Measurements from ENCODE around the gene ARPC2. TPM values are rescaled to one million over a fixed set of nuclear protein-coding genes. Genes with fewer than 3 reads are reported as not detected.

The ARPC2 gene
- total and polyA plus RNA-seq, 2 donors: 206 to 256 TPM

DNA sequence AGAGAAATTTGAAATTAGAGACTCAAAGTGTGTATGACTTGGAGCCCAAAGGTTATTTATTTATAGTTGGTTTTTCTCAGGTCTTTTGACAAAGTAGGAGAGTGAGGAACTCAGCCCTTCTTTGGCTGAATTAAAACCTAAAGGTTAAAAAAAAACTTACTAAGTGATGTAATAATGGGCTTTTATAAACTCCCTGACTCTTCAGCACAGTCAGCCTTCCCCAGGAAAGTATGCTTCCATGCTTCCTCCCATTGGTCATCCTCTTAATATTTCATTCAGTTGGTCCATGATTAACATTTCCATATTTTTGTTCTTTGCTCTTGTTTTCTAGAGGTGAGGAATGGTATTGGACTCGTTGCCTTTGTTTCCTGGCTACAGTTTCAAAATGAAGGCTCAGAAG is 7.2 kb downstream of the ARPC2 start:
- Histone ChIP-seq H3K27ac (ENCODE audit: low read depth) (no peak overlapping the region), H3K4me1 (ENCODE audit: insufficient read depth) (no peaks in the 10 kb centered on the region), H3K4me3 (ENCODE audit: low read depth, low read length) (no peak overlapping the region), H3K36me3 (ENCODE audit: insufficient read depth) (peaks cover 5% of the 10 kb centered on the region)
- WGBS: 66% methylated on average over 1 of the region's 1 CpG
- no peak for DNase-seq (ENCODE audit: extremely low spot score)

DNA sequence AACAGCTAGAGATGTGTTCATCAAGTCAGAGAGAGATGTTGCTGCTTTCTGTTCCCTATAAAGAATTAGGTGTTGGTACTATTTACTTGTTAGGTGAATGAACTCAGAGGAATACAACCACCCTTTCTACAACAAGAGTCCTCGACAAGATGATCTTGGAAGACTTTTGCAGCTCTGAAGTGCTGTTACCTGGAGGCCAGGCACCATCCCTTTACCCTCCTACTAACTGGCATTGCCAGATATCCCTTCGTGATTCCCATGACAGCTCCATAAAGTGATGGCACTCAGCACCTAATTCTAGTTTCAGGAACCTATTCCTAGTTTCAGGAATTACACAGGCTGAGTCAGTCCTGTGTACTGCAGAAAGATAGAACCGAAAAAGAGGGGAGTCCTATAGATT is 9.9 kb downstream of the ARPC2 start:
- 83% methylated on average over 3 of the region's 3 CpGs for WGBS
- Histone ChIP-seq H3K36me3 (ENCODE audit: insufficient read depth) (peaks cover 11% of the 10 kb centered on the region), H3K4me1 (ENCODE audit: insufficient read depth) (peaks cover 3% of the 10 kb centered on the region), H3K4me3 (ENCODE audit: low read depth, low read length) (no peak overlapping the region), H3K27ac (ENCODE audit: low read depth) (no peak overlapping the region)
- DNase-seq (ENCODE audit: extremely low spot score): no peak

DNA sequence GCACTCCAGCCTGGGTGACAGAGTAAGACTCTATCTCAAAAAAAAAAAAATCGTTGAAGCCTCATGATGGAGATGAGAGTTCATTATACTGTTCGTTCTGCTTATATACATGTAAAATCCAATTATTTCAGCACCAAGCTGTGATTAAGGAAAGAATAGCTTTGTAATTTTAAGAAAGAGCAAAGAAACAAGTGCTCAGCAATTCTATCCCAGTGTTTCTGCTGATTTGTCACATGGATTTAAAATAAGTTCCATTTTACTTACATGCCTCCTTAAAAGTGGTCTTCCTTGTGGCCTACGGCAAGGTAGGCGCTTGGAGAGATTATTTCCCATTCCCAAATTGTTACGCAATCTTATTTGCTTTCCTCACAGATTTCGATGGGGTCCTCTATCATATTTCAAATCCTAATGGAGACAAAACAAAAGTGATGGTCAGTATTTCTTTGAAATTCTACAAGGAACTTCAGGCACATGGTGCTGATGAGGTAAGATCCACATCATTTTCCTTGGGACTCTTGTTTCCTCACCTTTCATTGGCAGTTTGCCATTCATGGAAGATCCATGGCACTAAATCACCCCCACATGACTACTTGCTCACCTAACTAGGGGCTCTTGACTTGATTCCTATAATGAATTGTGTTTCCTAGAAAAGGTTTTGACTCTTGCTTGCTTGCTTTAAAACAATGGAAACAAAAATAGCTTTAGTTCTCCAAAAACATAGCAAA is 11.5 kb downstream of the ARPC2 start:
- Histone ChIP-seq H3K4me1 (ENCODE audit: insufficient read depth) (peaks cover 3% of the 10 kb centered on the region), H3K4me3 (ENCODE audit: low read depth, low read length) (no peak overlapping the region), H3K27ac (ENCODE audit: low read depth) (no peak overlapping the region), H3K36me3 (ENCODE audit: insufficient read depth) (peaks cover 10% of the 10 kb centered on the region)
- WGBS: 88% methylated on average over 6 of the region's 6 CpGs
- DNase-seq (ENCODE audit: extremely low spot score): no peak

DNA sequence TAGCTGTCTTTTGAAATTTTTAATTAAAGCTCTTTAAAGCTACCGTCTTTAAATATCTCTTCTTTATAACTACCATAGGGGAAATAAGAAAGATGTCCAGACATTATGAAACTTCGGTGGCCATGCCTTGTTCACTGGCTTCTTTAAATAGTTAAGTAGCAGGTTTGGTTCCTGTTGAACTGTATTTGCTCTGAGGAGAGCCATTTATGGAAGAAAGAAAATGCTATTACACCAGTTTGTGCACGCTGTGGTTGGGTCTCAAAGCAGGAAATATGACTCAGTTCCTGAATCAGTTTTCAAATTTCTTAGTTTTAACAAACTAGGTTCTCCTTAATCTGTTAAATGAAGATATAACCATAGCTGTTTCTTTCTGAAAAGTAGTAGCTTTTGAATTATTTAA is 12.2 kb downstream of the ARPC2 start:
- no peak for DNase-seq (ENCODE audit: extremely low spot score)
- Histone ChIP-seq H3K36me3 (ENCODE audit: insufficient read depth) (peaks cover 10% of the 10 kb centered on the region), H3K4me3 (ENCODE audit: low read depth, low read length) (no peak overlapping the region), H3K27ac (ENCODE audit: low read depth) (no peak overlapping the region), H3K4me1 (ENCODE audit: insufficient read depth) (peaks cover 3% of the 10 kb centered on the region)
- 9% methylated on average over 3 of the region's 3 CpGs for WGBS

DNA sequence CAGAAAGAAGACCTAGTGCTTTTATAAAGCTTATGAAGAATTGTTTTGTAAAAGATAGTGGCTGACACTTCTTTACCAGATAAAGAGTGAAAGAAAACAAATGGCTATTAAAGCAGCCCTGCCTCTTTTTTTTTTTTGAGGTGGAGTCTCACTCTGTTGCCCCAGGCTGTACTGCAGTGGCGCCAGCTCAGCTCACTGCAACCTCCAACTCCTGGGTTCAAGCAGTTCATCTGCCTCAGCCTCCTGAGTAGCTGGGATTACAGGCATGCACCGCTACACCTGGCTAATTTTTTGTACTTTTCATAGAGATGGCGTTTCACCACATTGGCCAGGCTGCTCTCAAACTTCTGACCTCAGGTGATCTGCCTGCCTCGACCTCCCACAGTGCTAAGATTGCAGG is 12.9 kb downstream of the ARPC2 start:
- H3K4me3 ChIP-seq (ENCODE audit: low read depth, low read length): no peak overlapping the region
- no peak for DNase-seq (ENCODE audit: extremely low spot score)
- H3K36me3 ChIP-seq (ENCODE audit: insufficient read depth): peaks cover 10% of the 10 kb centered on the region
- 75% methylated on average over 4 of the region's 4 CpGs for WGBS
- H3K4me1 ChIP-seq (ENCODE audit: insufficient read depth): peaks cover 3% of the 10 kb centered on the region
- H3K27ac ChIP-seq (ENCODE audit: low read depth): peak overlapping the region; percentile 67

DNA sequence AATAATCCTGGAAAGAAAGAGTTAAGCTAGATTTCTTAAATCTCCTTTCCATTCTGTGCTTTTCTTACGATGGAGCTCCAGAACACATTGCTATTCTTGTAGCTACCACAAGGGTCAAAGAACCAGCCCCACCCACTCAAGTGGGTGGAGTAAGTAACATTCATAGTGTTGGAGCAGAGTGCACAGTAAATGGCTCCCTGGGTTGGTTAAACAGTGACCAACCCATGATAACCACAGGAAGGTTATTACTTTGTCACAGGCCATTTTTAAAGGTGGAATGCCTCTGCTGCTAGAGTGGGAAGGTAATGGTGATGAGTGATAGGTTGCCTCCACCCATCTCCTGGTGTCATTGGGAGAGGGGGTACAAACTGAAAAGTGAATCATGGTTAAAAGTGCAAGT is 13.9 kb downstream of the ARPC2 start:
- 5% methylated on average over 1 of the region's 1 CpG for WGBS
- H3K4me3 ChIP-seq (ENCODE audit: low read depth, low read length): no peak overlapping the region
- no peak overlapping the region for H3K27ac ChIP-seq (ENCODE audit: low read depth)
- H3K36me3 ChIP-seq (ENCODE audit: insufficient read depth): peaks cover 10% of the 10 kb centered on the region
- no peak for DNase-seq (ENCODE audit: extremely low spot score)
- H3K4me1 ChIP-seq (ENCODE audit: insufficient read depth): peaks cover 3% of the 10 kb centered on the region

DNA sequence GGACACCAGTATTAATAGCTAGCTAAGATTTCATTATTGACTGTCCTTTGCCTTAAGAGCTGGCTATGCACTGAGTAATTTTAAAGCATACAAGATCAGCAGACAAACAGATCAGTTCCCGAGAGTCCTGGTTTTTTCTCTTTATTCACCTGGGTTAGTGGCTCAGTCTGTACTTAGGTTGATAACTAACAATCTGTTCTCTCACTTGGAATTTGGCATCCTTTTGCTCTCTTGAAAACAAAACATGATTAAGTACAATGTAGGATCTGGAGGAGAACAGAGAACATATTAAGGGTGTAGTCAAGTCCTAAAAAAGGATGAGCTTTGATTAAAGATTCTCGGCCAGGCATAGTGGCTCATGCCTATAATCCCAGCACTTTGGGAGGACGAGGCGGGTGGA is 16.6 kb downstream of the ARPC2 start:
- no peak for DNase-seq (ENCODE audit: extremely low spot score)
- WGBS: 86% methylated on average over 4 of the region's 4 CpGs
- H3K36me3 ChIP-seq (ENCODE audit: insufficient read depth): peaks cover 18% of the 10 kb centered on the region

DNA sequence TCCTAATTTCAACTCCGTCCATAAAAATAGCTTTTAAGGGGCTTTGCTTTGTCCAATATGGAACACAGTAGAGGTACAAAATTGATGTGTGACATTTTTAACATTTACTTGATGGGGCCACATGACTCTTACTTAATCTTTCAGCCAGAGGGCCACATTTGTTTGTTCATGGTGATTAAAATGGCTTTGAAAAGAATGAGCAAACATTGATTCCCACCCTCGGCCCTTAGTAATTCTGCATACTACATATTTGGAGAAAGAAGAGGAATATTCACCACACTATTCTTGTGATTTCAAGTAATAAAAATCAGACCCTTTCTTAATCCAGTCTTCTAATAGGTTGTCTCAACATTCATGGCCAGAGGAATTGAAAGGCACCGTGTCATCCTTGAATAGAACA is 17.5 kb downstream of the ARPC2 start:
- no peak overlapping the region for H3K27ac ChIP-seq (ENCODE audit: low read depth)
- WGBS: 55% methylated on average over 3 of the region's 3 CpGs
- H3K36me3 ChIP-seq (ENCODE audit: insufficient read depth): peaks cover 18% of the 10 kb centered on the region
- DNase-seq (ENCODE audit: extremely low spot score): no peak
- peaks cover 3% of the 10 kb centered on the region for H3K4me1 ChIP-seq (ENCODE audit: insufficient read depth)
- H3K4me3 ChIP-seq (ENCODE audit: low read depth, low read length): no peak overlapping the region

More for the DNA sequence above, 16.6 kb downstream of the ARPC2 start:
- no peak overlapping the region for H3K27ac ChIP-seq (ENCODE audit: low read depth)
- no peak overlapping the region for H3K4me3 ChIP-seq (ENCODE audit: low read depth, low read length)
- H3K4me1 ChIP-seq (ENCODE audit: insufficient read depth): peaks cover 3% of the 10 kb centered on the region

DNA sequence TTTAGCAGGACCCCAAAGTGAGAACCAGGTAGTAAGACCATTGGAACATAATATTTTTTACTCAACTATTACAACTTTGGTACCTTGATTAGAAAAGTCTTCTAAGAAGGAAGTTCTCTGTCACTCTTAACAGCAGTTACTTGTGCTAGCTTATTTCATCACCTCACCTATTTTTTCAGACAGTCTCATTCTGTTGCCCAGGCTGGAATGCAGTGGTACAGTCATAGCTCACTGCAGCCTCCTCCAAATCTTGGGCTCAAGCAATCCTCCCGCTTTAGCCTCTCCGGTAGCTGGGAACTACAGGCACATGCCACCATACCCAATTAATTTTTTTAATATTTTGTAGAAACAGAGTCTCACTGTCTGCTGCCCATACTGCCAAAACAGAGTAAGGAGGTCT is 18.0 kb downstream of the ARPC2 start:
- Histone ChIP-seq H3K4me1 (ENCODE audit: insufficient read depth) (peaks cover 3% of the 10 kb centered on the region), H3K27ac (ENCODE audit: low read depth) (no peak overlapping the region), H3K36me3 (ENCODE audit: insufficient read depth) (peaks cover 17% of the 10 kb centered on the region), H3K4me3 (ENCODE audit: low read depth, low read length) (no peak overlapping the region)
- no peak for DNase-seq (ENCODE audit: extremely low spot score)
- WGBS: 98% methylated on average over 2 of the region's 2 CpGs

DNA sequence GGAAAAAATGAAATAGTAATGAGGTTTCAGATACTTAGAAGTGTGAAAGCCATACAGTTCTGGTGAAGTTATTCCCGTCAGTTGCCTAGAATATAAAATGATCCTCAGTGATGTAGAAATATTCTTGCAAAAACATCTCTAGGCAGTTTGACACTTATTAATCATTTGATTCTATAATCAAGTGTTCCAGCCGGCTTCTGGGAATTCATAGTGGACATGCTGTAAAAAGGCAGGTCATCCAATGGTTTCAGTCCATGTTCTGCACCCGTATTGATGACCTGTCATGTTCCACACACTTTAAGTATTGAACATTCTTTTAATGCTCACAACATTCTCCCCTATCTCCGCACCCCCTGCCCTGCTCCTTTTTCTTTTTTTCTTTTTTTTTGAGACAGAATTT is 19.8 kb downstream of the ARPC2 start:
- DNase-seq (ENCODE audit: extremely low spot score): no peak
- H3K36me3 ChIP-seq (ENCODE audit: insufficient read depth): peaks cover 18% of the 10 kb centered on the region
- WGBS: 91% methylated on average over 4 of the region's 4 CpGs
- no peaks in the 10 kb centered on the region for H3K4me1 ChIP-seq (ENCODE audit: insufficient read depth)
- no peak overlapping the region for H3K4me3 ChIP-seq (ENCODE audit: low read depth, low read length)
- no peak overlapping the region for H3K27ac ChIP-seq (ENCODE audit: low read depth)

DNA sequence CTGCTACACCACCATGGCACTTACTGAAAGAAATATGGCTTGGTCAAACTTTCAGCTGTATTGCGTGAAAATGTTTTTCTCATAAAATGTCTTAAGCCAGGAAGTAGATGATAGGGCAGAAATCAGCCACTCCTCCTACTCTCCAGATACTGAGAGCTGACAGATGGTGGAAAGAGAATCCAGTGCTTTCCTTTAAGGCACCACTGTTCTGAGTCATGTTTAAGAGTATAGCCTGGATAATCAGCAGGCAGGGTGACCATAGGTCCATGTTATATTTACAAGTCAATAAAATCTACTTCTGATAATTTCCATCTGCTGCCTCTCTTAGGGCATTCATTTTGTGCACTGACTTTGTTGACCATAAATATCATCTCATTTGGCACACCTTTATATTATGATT is 21.9 kb downstream of the ARPC2 start:
- Histone ChIP-seq H3K36me3 (ENCODE audit: insufficient read depth) (peaks cover 24% of the 10 kb centered on the region), H3K27ac (ENCODE audit: low read depth) (no peak overlapping the region), H3K4me1 (ENCODE audit: insufficient read depth) (no peaks in the 10 kb centered on the region), H3K4me3 (ENCODE audit: low read depth, low read length) (no peak overlapping the region)
- DNase-seq (ENCODE audit: extremely low spot score): no peak
- WGBS: 72% methylated on average over 1 of the region's 1 CpG

DNA sequence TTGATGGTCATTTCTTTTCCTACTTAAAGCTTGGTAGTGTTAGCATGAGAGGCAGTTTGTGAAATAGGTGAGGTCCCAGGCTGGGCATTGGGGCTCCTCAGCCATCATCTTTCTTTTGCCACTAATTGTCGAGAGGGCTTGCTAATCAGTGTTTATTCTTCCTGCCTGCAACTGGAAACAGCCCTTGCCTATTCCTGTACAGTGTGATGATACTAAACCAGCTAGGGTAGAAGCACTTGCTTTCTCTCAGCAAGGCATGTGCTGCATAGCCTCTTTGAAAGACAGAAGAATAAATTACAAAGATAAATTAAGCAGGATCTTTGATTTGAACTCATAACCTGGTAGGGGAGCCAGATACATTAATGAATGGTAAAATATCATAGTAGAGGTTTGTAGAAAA is 27.2 kb downstream of the ARPC2 start:
- 61% methylated on average over 1 of the region's 1 CpG for WGBS
- H3K4me3 ChIP-seq (ENCODE audit: low read depth, low read length): no peak overlapping the region
- H3K36me3 ChIP-seq (ENCODE audit: insufficient read depth): peaks cover 24% of the 10 kb centered on the region
- no peak overlapping the region for H3K27ac ChIP-seq (ENCODE audit: low read depth)
- DNase-seq (ENCODE audit: extremely low spot score): no peak
- no peaks in the 10 kb centered on the region for H3K4me1 ChIP-seq (ENCODE audit: insufficient read depth)

DNA sequence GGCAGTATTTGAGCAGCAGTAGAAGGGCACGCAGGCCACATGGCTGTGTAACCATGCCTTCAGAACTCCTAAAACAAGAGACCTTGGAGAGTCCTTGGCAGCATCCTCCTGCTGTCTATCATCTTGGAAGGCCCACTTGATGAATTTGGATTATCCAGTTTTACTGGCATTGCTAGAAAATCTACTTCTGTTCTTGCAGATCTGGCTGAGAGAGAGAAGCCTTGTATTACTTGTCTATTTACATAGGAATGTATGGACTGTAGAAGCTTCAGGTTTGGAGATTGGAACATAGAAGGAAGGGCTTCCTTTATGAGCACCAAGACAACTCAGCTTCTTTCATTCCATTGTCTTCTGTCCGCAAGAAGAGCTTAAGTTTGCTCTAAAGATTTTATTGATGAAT is 27.7 kb downstream of the ARPC2 start:
- WGBS: 94% methylated on average over 2 of the region's 2 CpGs
- H3K4me1 ChIP-seq (ENCODE audit: insufficient read depth): no peaks in the 10 kb centered on the region
- DNase-seq (ENCODE audit: extremely low spot score): no peak
- H3K36me3 ChIP-seq (ENCODE audit: insufficient read depth): peaks cover 24% of the 10 kb centered on the region
- no peak overlapping the region for H3K4me3 ChIP-seq (ENCODE audit: low read depth, low read length)
- no peak overlapping the region for H3K27ac ChIP-seq (ENCODE audit: low read depth)

DNA sequence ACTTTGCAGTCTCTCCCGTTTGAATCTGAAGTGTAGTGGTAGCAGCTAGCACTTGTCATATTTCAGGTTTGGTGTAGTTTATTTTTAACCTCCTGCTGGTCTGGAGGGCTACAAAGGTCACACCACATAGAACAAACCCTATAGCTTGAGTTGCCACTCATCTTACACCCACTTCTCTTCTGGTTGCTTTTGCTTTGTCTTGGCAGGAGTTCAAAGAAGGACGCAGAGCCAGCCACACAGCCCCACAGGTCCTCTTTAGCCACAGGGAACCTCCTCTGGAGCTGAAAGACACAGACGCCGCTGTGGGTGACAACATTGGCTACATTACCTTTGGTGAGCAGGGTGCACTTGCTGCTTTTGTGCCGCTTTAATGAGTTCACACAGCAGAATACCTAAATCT is 28.2 kb downstream of the ARPC2 start:
- no peak for DNase-seq (ENCODE audit: extremely low spot score)
- Histone ChIP-seq H3K27ac (ENCODE audit: low read depth) (no peak overlapping the region), H3K36me3 (ENCODE audit: insufficient read depth) (peaks cover 27% of the 10 kb centered on the region), H3K4me3 (ENCODE audit: low read depth, low read length) (no peak overlapping the region), H3K4me1 (ENCODE audit: insufficient read depth) (no peaks in the 10 kb centered on the region)
- WGBS: 83% methylated on average over 5 of the region's 5 CpGs

DNA sequence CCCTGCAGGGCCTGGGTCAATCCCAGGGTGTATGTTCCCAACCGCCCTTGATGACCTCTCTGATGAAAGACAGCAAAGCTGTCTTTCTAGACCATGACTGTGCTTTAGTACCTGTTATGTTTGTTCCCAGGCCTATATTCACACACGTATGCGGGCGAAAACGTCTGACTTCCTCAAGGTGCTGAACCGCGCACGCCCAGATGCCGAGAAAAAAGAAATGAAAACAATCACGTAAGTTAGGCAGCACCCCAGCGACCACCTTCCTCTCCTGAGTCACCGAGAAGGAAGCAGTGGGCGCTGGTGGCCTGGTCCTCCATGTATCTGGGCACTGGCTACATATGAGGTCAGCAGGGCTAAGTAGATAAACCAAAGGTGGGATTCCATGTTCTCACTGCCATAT is 32.7 kb downstream of the ARPC2 start:
- peaks cover 21% of the 10 kb centered on the region for H3K36me3 ChIP-seq (ENCODE audit: insufficient read depth)
- H3K4me3 ChIP-seq (ENCODE audit: low read depth, low read length): no peak overlapping the region
- WGBS: 95% methylated on average over 13 of the region's 13 CpGs
- no peaks in the 10 kb centered on the region for H3K4me1 ChIP-seq (ENCODE audit: insufficient read depth)
- DNase-seq (ENCODE audit: extremely low spot score): no peak
- no peak overlapping the region for H3K27ac ChIP-seq (ENCODE audit: low read depth)
